Keratinocyte (primary cell): Measurements from ENCODE around the gene VRK1. TPM values are rescaled to one million over a fixed set of nuclear protein-coding genes. Genes with fewer than 3 reads are reported as not detected.

ENCODE experiments used
- DNase-seq: peaks from one replicate; pipeline ENCODE4 v3.0.0-alpha.2; 2011; ENCODE audit warnings: low read depth, missing footprints, low spot score
- FAIRE-seq: peaks from 2 replicates; lab custom pipeline; 2011; peaks lifted over from hg19 to GRCh38; lab: Jason Lieb, UNC
- H2AFZ ChIP-seq: 2 replicates; pipeline ENCODE4 v1.6.0; 2012; ENCODE audit warnings: low read length, control low read depth, inconsistent platforms; ENCODE audit not compliant: control insufficient read depth
- H3K27ac ChIP-seq: 2 replicates; pipeline ENCODE4 v1.5.1; 2011; ENCODE audit warnings: low read length; ENCODE audit not compliant: control insufficient read depth, insufficient read depth
- H3K27me3 ChIP-seq: 3 replicates; pipeline ENCODE4 v1.6.0; 2011; ENCODE audit warnings: low read length; ENCODE audit not compliant: control insufficient read depth, insufficient read depth; ENCODE audit errors: extremely low read depth
- H3K36me3 ChIP-seq, 2 experiments: 2 replicates in 1 of 2; 3 replicates in 1 of 2; pipeline ENCODE4 v1.5.1; 2011; ENCODE audit warnings: low read length in 2 of 2, mild to moderate bottlenecking in 1 of 2; ENCODE audit not compliant: control insufficient read depth in 2 of 2, insufficient read depth in 2 of 2; ENCODE audit errors: extremely low read depth in 1 of 2
- H3K4me1 ChIP-seq: 3 replicates; pipeline ENCODE4 v1.5.1; 2011; ENCODE audit warnings: low read length; ENCODE audit not compliant: control insufficient read depth, insufficient read depth; ENCODE audit errors: extremely low read depth
- H3K4me2 ChIP-seq: 3 replicates; pipeline ENCODE4 v1.6.0; 2011; ENCODE audit warnings: low read depth, low read length; ENCODE audit not compliant: control insufficient read depth, insufficient read depth; ENCODE audit errors: extremely low read depth
- H3K4me3 ChIP-seq, 3 experiments: fragments of 200-600 bp in 1 of 3; sonication (generic) in 1 of 3; 2 replicates in 2 of 3; 3 replicates in 1 of 3; pipeline ENCODE4 v1.5.1; 2011 to 2016; ENCODE audit warnings: low read length in 3 of 3, mild to moderate bottlenecking in 3 of 3, control low read depth in 2 of 3, inconsistent platforms in 1 of 3, low read depth in 1 of 3, mixed read lengths in 1 of 3, mixed run types in 1 of 3, moderate library complexity in 1 of 3; ENCODE audit not compliant: control insufficient read depth in 2 of 3, insufficient read depth in 2 of 3; ENCODE audit errors: extremely low read depth in 1 of 3
- H3K79me2 ChIP-seq: 2 replicates; pipeline ENCODE4 v1.6.0; 2012; ENCODE audit warnings: low read length; ENCODE audit not compliant: control insufficient read depth, insufficient read depth
- H3K9ac ChIP-seq: 3 replicates; pipeline ENCODE4 v1.6.0; 2011; ENCODE audit warnings: low read length; ENCODE audit not compliant: control insufficient read depth, insufficient read depth; ENCODE audit errors: extremely low read depth
- H3K9me1 ChIP-seq: 3 replicates; pipeline ENCODE4 v1.6.0; 2011; ENCODE audit warnings: low read length; ENCODE audit not compliant: control insufficient read depth, insufficient read depth; ENCODE audit errors: extremely low read depth
- H3K9me3 ChIP-seq: 2 replicates; pipeline ENCODE4 v1.5.1; 2012; ENCODE audit warnings: low read depth, low read length; ENCODE audit not compliant: control insufficient read depth
- H4K20me1 ChIP-seq: 3 replicates; pipeline ENCODE4 v1.6.0; 2011; ENCODE audit warnings: low read length; ENCODE audit not compliant: control insufficient read depth, insufficient read depth; ENCODE audit errors: extremely low read depth
- EZH2 ChIP-seq: IDR thresholded peaks from one replicate; pipeline ENCODE4 v1.6.1; 2012; ENCODE audit warnings: inconsistent platforms, mild to moderate bottlenecking, low read length, moderate library complexity
- dilution Hi-C: fragments of 300-500 bp; cut with MboI; formaldehyde crosslinking; loops from one replicate; pipeline ENCODE4 v1.7.0; 2020; ENCODE audit warnings: low sequenced_read_pairs; ENCODE audit not compliant: extremely low pct_ligation_motif_present
- polyA plus RNA-seq, 5 experiments: library from polyadenylated mRNA; depleted of rRNA in 3 of 5; stranded (reverse) in 3 of 5; stranded (forward) in 1 of 5; unstranded in 1 of 5; fragments of >200 nt; gene quantifications; 1 replicate in 1 of 5; 2 replicates in 3 of 5; 3 replicates in 1 of 5; pipeline versions ENCODE4 v1.2.1 to v1.2.3, GENCODE V29; 2011 to 2012; ENCODE audit warnings: missing spikeins in 2 of 5, low read depth in 1 of 5, low replicate concordance in 1 of 5
- TF ChIP-seq, protein P1 (sequence below), 3 experiments: IDR thresholded peaks in 1 of 3; conservative IDR thresholded peaks in 1 of 3; optimal IDR thresholded peaks in 1 of 3; 2 replicates in 2 of 3; 3 replicates in 1 of 3; pipeline versions ENCODE3 to v1.5.1; 2011; ENCODE audit warnings: low read length in 3 of 3, mild to moderate bottlenecking in 3 of 3, moderate library complexity in 2 of 3, control low read depth in 1 of 3, inconsistent platforms in 1 of 3; ENCODE audit not compliant: insufficient read depth in 2 of 3; ENCODE audit errors: extremely low read depth in 1 of 3

Gene VRK1
- polyA plus RNA-seq, 1 donor (not counting 4 experiments of a cell fraction or from before 2014, with no cell fraction given): 27.1 TPM

DNA sequence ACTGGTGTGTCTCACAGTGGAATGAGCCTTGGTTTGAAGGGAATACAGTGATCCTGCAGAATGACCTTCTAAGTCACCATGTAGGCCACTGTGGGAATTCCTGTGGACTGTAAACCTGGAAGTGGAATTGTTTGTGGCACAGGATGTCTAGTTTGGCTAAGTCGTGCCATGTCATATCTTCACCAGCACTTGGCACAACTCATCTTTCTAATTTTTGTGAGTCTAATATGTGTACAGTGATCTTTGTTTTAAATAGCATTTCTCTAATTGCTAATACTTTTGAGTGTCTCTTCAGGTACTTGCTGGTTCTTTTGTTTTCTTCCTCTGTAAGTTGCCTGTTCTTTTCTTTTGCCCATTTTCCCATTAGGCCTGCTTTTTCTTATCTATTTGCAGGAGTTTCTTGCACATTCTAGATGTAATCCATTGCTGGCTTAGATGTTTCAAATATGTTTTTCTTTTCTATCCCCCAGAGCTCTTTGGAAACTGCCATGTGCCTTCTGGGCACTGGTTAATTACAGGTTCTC, 112.7 kb downstream of the VRK1 start:
- no peak overlapping the region for H2AFZ ChIP-seq
- TF ChIP-seq, protein P1, sequence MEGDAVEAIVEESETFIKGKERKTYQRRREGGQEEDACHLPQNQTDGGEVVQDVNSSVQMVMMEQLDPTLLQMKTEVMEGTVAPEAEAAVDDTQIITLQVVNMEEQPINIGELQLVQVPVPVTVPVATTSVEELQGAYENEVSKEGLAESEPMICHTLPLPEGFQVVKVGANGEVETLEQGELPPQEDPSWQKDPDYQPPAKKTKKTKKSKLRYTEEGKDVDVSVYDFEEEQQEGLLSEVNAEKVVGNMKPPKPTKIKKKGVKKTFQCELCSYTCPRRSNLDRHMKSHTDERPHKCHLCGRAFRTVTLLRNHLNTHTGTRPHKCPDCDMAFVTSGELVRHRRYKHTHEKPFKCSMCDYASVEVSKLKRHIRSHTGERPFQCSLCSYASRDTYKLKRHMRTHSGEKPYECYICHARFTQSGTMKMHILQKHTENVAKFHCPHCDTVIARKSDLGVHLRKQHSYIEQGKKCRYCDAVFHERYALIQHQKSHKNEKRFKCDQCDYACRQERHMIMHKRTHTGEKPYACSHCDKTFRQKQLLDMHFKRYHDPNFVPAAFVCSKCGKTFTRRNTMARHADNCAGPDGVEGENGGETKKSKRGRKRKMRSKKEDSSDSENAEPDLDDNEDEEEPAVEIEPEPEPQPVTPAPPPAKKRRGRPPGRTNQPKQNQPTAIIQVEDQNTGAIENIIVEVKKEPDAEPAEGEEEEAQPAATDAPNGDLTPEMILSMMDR (optimal IDR thresholded peaks at IDR 0.05 in 1 of 3, IDR thresholded peaks at IDR 0.05 in 1 of 3, conservative IDR thresholded peaks at IDR 0.05 in 1 of 3; ENCODE audit: extremely low read depth in 1 of 3, insufficient read depth in 2 of 3, low read length in 3 of 3): no peak
- TF ChIP-seq EZH2: no peak
- FAIRE-seq: no peak
- no peaks in the 10 kb centered on the region for H3K79me2 ChIP-seq
- H3K4me1 ChIP-seq: no peaks in the 10 kb centered on the region
- H3K36me3 ChIP-seq: no peaks in the 10 kb centered on the region
- no peaks in the 10 kb centered on the region for H3K27me3 ChIP-seq
- no peak overlapping the region for H3K27ac ChIP-seq
- no peak overlapping the region for H3K4me2 ChIP-seq
- no peak overlapping the region for H3K4me3 ChIP-seq
- DNase-seq: no peak
- H3K9ac ChIP-seq: no peak overlapping the region
- H3K9me1 ChIP-seq: no peaks in the 10 kb centered on the region
- dilution Hi-C loops: no loop called here
- no peaks in the 10 kb centered on the region for H3K9me3 ChIP-seq
- H4K20me1 ChIP-seq: no peaks in the 10 kb centered on the region

DNA sequence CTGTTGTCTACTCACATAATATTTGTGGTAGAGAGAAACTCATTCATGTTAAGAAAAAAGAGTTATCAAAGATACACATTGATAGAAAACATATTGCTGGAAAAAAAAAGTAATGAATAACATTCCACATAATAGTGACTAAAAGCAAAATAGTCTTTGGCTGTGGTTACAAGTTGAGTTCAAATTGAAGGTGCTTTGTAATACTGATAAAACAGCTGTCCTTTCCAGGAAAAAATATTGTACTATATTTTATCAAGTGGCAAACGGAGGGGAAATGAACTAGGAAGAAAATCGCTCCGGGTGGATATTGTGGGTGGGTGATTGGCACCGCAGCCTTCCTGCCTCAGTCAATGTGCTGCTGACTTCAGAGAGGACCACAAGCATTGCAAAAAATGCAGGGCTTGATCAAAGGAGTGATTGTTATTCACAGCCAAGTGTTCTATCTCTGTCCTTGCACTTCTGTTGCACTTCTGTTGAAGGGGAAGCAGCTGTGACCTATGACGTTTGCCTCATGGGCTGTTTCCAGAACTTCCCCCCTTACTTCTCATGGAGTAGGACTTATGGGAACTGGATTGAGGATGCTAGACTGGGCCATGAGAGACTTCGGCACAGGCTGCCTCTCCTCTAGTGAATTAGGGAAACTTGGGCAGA, 114.4 kb downstream of the VRK1 start:
- FAIRE-seq (no peak), DNase-seq (no peak)
- Histone ChIP-seq H2AFZ (no peak overlapping the region), H3K27ac (no peak overlapping the region), H3K36me3 (no peaks in the 10 kb centered on the region), H3K27me3 (no peaks in the 10 kb centered on the region), H3K79me2 (no peaks in the 10 kb centered on the region), H3K4me1 (no peaks in the 10 kb centered on the region), H4K20me1 (no peaks in the 10 kb centered on the region), H3K9me3 (no peaks in the 10 kb centered on the region), H3K4me3 (no peak overlapping the region), H3K9me1 (no peaks in the 10 kb centered on the region), H3K4me2 (no peak overlapping the region), H3K9ac (no peak overlapping the region)
- no peak for TF ChIP-seq EZH2
- TF ChIP-seq, protein P1 (optimal IDR thresholded peaks at IDR 0.05 in 1 of 3, IDR thresholded peaks at IDR 0.05 in 1 of 3, conservative IDR thresholded peaks at IDR 0.05 in 1 of 3; ENCODE audit: extremely low read depth in 1 of 3, insufficient read depth in 2 of 3, low read length in 3 of 3): no peak
- dilution Hi-C loops: no loop called here
